PC-3 (cell line): ENCODE results near the gene PEPD.

Experiments
- EZH2 ChIP-seq: fragments of 300-600 bp; sonication (generic); IDR thresholded peaks from one replicate; pipeline ENCODE4 v1.6.1; 2017; ENCODE audit warnings: antibody characterized with exemption, mild to moderate bottlenecking, low read length; ENCODE audit not compliant: unreplicated experiment
- TF ChIP-seq, protein P1 (sequence below): fragments of 300-600 bp; sonication (generic); conservative IDR thresholded peaks from 2 replicates; pipeline ENCODE4 v1.5.1; 2017; ENCODE audit warnings: antibody characterized with exemption, low read depth, mild to moderate bottlenecking, low read length

DNA sequence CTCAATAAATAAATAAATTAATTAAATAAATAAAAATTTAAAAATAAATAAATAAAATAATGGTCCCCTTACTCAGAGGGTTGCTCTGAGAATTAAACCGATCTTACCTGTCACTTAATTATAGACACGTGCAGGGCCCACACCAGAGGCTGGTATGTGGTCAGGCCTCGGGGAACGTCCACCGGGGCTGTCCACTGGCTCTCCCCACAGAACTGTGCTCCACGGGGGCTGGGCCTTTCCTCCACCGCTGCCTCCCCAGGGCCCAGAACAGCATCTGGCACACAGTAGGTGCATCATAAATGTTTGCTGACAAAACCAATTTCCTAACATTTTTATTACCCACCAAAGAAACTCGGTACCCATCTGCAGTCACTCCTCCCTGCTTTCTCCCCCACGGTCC is 78.9 kb downstream of the PEPD start:
- TF ChIP-seq, protein P1, sequence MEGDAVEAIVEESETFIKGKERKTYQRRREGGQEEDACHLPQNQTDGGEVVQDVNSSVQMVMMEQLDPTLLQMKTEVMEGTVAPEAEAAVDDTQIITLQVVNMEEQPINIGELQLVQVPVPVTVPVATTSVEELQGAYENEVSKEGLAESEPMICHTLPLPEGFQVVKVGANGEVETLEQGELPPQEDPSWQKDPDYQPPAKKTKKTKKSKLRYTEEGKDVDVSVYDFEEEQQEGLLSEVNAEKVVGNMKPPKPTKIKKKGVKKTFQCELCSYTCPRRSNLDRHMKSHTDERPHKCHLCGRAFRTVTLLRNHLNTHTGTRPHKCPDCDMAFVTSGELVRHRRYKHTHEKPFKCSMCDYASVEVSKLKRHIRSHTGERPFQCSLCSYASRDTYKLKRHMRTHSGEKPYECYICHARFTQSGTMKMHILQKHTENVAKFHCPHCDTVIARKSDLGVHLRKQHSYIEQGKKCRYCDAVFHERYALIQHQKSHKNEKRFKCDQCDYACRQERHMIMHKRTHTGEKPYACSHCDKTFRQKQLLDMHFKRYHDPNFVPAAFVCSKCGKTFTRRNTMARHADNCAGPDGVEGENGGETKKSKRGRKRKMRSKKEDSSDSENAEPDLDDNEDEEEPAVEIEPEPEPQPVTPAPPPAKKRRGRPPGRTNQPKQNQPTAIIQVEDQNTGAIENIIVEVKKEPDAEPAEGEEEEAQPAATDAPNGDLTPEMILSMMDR = no peak
- TF ChIP-seq EZH2 = no peak
